ENCODE measurements around the gene ANKRD31.

Gene ANKRD31

DNA sequence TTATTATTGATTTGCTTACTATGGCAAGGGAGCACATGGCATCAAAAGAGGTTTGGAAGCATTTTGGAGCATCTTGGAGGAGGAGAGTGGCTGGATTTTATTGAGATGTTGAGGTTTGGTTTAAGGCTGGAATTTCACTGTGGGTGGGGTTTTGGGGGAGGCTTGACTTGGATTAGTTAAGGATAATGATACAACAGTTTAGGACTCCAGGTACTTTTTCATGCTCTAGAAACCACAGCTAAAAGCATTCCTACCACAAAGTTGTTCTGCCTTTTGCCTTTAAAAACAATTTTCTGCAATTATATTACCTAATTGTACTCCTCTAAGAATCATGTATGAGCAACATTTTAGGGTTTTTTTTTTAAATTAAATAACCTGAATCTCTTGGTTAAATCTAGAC lies 189.3 kb downstream of the ANKRD31 start:
- Histone ChIP-seq H3K36me3 (ENCODE audit: insufficient read depth, low read length) (peaks cover 19% of the 10 kb centered on the region; the same call in 1 of the 2 replicates), H4K20me1 (ENCODE audit: insufficient read depth, low read length, poor library complexity, severe bottlenecking) (no peaks in the 10 kb centered on the region), H3K9ac (ENCODE audit: low read depth, low read length, poor library complexity, severe bottlenecking) (peak overlapping the region; percentile 94), H2AFZ (ENCODE audit: low read length) (no peak overlapping the region), H3K27me3 (ENCODE audit: insufficient read depth, low read length, poor library complexity, severe bottlenecking) (no peaks in the 10 kb centered on the region), H3K79me2 (ENCODE audit: insufficient read depth, low read length) (peaks cover 75% of the 10 kb centered on the region), H3K9me2 (replicated peaks; ENCODE audit: low read depth, low read length) (no peaks in the 10 kb centered on the region), H3K4me1 (ENCODE audit: insufficient read depth, low read length, poor library complexity, severe bottlenecking) (peaks cover 82% of the 10 kb centered on the region), H3F3A (ENCODE audit: low read depth) (no peaks in the 10 kb centered on the region), H3K9me3 (ENCODE audit: insufficient read depth, low read depth, low read length) (no peaks in the 10 kb centered on the region), H3K4me3 (ENCODE audit: low read length, poor library complexity, severe bottlenecking) (peak overlapping the region; percentile 90), H3K4me2 (ENCODE audit: low read depth, low read length, poor library complexity, severe bottlenecking) (peak overlapping the region; percentile 88)
- no peak for TF ChIP-seq EZH2phosphoT487 (IDR thresholded peaks at IDR 0.05; ENCODE audit: borderline replicate concordance)
- TF ChIP-seq, protein P1, sequence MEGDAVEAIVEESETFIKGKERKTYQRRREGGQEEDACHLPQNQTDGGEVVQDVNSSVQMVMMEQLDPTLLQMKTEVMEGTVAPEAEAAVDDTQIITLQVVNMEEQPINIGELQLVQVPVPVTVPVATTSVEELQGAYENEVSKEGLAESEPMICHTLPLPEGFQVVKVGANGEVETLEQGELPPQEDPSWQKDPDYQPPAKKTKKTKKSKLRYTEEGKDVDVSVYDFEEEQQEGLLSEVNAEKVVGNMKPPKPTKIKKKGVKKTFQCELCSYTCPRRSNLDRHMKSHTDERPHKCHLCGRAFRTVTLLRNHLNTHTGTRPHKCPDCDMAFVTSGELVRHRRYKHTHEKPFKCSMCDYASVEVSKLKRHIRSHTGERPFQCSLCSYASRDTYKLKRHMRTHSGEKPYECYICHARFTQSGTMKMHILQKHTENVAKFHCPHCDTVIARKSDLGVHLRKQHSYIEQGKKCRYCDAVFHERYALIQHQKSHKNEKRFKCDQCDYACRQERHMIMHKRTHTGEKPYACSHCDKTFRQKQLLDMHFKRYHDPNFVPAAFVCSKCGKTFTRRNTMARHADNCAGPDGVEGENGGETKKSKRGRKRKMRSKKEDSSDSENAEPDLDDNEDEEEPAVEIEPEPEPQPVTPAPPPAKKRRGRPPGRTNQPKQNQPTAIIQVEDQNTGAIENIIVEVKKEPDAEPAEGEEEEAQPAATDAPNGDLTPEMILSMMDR (conservative IDR thresholded peaks at IDR 0.05; ENCODE audit: low read length) = no peak

DNA sequence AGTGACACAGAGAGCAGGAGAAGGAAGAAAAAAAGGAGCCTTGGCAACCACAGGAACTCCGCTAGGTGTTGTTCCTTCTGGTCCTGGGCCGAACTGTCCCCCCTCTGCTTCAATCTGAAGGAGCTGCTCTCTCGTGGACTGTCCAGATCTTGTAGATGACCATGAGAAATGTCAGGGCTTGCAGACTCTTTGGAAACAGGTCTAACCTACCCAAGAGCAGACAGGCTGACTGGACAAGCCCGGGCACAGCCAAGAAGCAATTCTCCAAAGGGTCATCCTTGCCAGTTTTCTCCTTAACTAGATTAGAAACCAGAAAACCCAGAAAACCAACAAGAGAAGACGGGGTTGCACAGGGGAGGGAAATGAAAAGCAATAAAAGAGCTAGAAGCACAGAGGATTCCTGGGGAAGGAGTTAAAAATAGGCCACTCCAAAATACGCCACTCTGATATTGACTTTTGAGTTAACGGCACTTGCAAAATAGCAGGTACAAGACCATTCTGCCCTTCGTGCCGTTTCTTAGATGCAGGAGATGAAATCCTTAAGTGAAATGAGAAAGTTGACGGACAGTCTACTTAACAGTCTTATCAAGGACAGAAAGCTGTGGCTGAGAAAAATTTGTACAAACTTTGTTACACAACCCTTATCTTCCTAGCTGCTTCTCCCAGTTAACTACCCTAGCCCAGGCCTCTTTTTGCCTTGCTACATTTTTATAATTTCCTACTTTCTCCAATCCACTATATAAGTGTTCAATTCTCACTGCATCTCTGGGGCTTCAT lies 190.1 kb downstream of the ANKRD31 start:
- no peak overlapping the region for H3K4me3 ChIP-seq (ENCODE audit: low read length, poor library complexity, severe bottlenecking)
- H3K4me2 ChIP-seq (ENCODE audit: low read depth, low read length, poor library complexity, severe bottlenecking) = peak overlapping the region; percentile 88
- TF ChIP-seq EZH2phosphoT487 (IDR thresholded peaks at IDR 0.05; ENCODE audit: borderline replicate concordance) = no peak
- TF ChIP-seq, protein P1 (conservative IDR thresholded peaks at IDR 0.05; ENCODE audit: low read length) = no peak
- H3K4me1 ChIP-seq (ENCODE audit: insufficient read depth, low read length, poor library complexity, severe bottlenecking) = peaks cover 76% of the 10 kb centered on the region
- H4K20me1 ChIP-seq (ENCODE audit: insufficient read depth, low read length, poor library complexity, severe bottlenecking) = no peaks in the 10 kb centered on the region
- H3K9me3 ChIP-seq (ENCODE audit: insufficient read depth, low read depth, low read length) = no peaks in the 10 kb centered on the region
- peak overlapping the region; percentile 94 for H3K9ac ChIP-seq (ENCODE audit: low read depth, low read length, poor library complexity, severe bottlenecking)
- peaks cover 67% of the 10 kb centered on the region for H3K79me2 ChIP-seq (ENCODE audit: insufficient read depth, low read length)
- H3F3A ChIP-seq (ENCODE audit: low read depth) = no peaks in the 10 kb centered on the region
- peaks cover 19% of the 10 kb centered on the region; the same call in 1 of the 2 replicates for H3K36me3 ChIP-seq (ENCODE audit: insufficient read depth, low read length)
- no peaks in the 10 kb centered on the region for H3K9me2 ChIP-seq (replicated peaks; ENCODE audit: low read depth, low read length)
- H2AFZ ChIP-seq (ENCODE audit: low read length) = no peak overlapping the region
- no peaks in the 10 kb centered on the region for H3K27me3 ChIP-seq (ENCODE audit: insufficient read depth, low read length, poor library complexity, severe bottlenecking)

DNA sequence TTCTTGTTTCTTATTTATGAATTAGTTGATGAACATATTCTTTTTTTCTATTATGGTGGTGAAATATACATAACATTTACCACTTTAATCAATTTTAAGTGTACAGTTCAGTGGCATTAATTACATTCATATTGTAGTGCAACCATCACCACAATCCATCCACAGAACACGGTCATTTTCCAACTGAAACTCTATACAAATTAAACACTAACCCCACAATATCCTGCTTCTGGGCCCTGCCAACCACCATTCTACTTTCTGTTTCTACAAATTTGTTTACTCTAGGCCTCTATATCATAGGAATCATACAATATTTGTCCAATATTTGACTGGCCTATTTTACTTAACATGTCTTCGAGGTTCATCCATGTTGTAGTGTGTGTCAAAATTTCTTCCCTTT lies 191.6 kb downstream of the ANKRD31 start:
- H3K79me2 ChIP-seq (ENCODE audit: insufficient read depth, low read length) = peaks cover 52% of the 10 kb centered on the region
- H3K36me3 ChIP-seq (ENCODE audit: insufficient read depth, low read length) = peaks cover 19% of the 10 kb centered on the region; the same call in 1 of the 2 replicates
- H3K4me1 ChIP-seq (ENCODE audit: insufficient read depth, low read length, poor library complexity, severe bottlenecking) = peaks cover 68% of the 10 kb centered on the region
- H2AFZ ChIP-seq (ENCODE audit: low read length) = no peak overlapping the region
- no peaks in the 10 kb centered on the region for H3K27me3 ChIP-seq (ENCODE audit: insufficient read depth, low read length, poor library complexity, severe bottlenecking)
- H3K4me2 ChIP-seq (ENCODE audit: low read depth, low read length, poor library complexity, severe bottlenecking) = peak overlapping the region; percentile 11
- H3K9me2 ChIP-seq (replicated peaks; ENCODE audit: low read depth, low read length) = no peaks in the 10 kb centered on the region
- H4K20me1 ChIP-seq (ENCODE audit: insufficient read depth, low read length, poor library complexity, severe bottlenecking) = no peaks in the 10 kb centered on the region
- H3F3A ChIP-seq (ENCODE audit: low read depth) = no peaks in the 10 kb centered on the region
- H3K9ac ChIP-seq (ENCODE audit: low read depth, low read length, poor library complexity, severe bottlenecking) = no peak overlapping the region
- TF ChIP-seq, protein P1 (conservative IDR thresholded peaks at IDR 0.05; ENCODE audit: low read length) = no peak
- TF ChIP-seq EZH2phosphoT487 (IDR thresholded peaks at IDR 0.05; ENCODE audit: borderline replicate concordance) = no peak
- no peak overlapping the region for H3K4me3 ChIP-seq (ENCODE audit: low read length, poor library complexity, severe bottlenecking)
- H3K9me3 ChIP-seq (ENCODE audit: insufficient read depth, low read depth, low read length) = no peaks in the 10 kb centered on the region
